ENCODE measurements around the gene GANC.

The GANC gene

GRCh38 chr15:42385206-42385979, 112.4 kb downstream of the GANC start:
- peak; percentile 23 for DNase-seq

GRCh38 chr15:42385980-42386700, 113.1 kb downstream of the GANC start:
- no peak for DNase-seq

- no peak for DNase-seq
Measured at GRCh38 chr15:42387603-42388002, 114.6 kb downstream of the GANC start.

GRCh38 chr15:42392309-42393024, 119.5 kb downstream of the GANC start:
- no peak for DNase-seq

GRCh38 chr15:42394106-42394505, 121.1 kb downstream of the GANC start:
- no peak for DNase-seq

GRCh38 chr15:42395838-42396237, 122.8 kb downstream of the GANC start:
- no peak for DNase-seq

GRCh38 chr15:42401544-42402454, 128.8 kb downstream of the GANC start:
- no peak for DNase-seq

GRCh38 chr15:42402455-42403205, 129.6 kb downstream of the GANC start:
- DNase-seq: no peak

GRCh38 chr15:42403389-42403788, 130.4 kb downstream of the GANC start:
- no peak for DNase-seq

- DNase-seq: no peak
Measured at GRCh38 chr15:42404461-42405235, 131.6 kb downstream of the GANC start.

GRCh38 chr15:42405863-42406482, 133.0 kb downstream of the GANC start:
- no peak for DNase-seq
